Urothelium cell line (cell line): ENCODE data around the gene WSCD2.

Experiments used
- DNase-seq: peaks from one replicate; pipeline ENCODE4 v3.0.0; 2011; ENCODE audit warnings: low spot score, mixed read lengths
- FAIRE-seq: peaks from 2 replicates; lab custom pipeline; 2011; peaks lifted over from hg19 to GRCh38; lab: Jason Lieb, UNC

WSCD2 gene

GRCh38 chr12:108152170-108152538 is 23.1 kb downstream of the WSCD2 start:
- DNase-seq (no peak), FAIRE-seq (no peak)

GRCh38 chr12:108156717-108157116 is 27.6 kb downstream of the WSCD2 start:
- no peak for DNase-seq
- no peak for FAIRE-seq

GRCh38 chr12:108157870-108158459 is 28.9 kb downstream of the WSCD2 start:
- no peak for FAIRE-seq
- no peak for DNase-seq

- no peak for FAIRE-seq
- DNase-seq: no peak
Measured at GRCh38 chr12:108162207-108162606, 33.1 kb downstream of the WSCD2 start.

- FAIRE-seq: no peak
- DNase-seq: no peak
Measured at GRCh38 chr12:108166505-108166904, 37.4 kb downstream of the WSCD2 start.

- DNase-seq: no peak
- no peak for FAIRE-seq
Measured at GRCh38 chr12:108167974-108168373, 38.9 kb downstream of the WSCD2 start.

GRCh38 chr12:108169708-108170107 is 40.6 kb downstream of the WSCD2 start:
- no peak for FAIRE-seq
- DNase-seq: no peak

GRCh38 chr12:108170164-108170563 is 41.1 kb downstream of the WSCD2 start:
- no peak for DNase-seq
- FAIRE-seq: no peak

- DNase-seq: no peak
- no peak for FAIRE-seq
Measured at GRCh38 chr12:108172033-108172432, 42.9 kb downstream of the WSCD2 start.

- DNase-seq (no peak), FAIRE-seq (no peak)
Measured at GRCh38 chr12:108173160-108173559, 44.1 kb downstream of the WSCD2 start.

- FAIRE-seq: no peak
Measured at GRCh38 chr12:108173892-108174291, 44.8 kb downstream of the WSCD2 start.

GRCh38 chr12:108174641-108175040 is 45.6 kb downstream of the WSCD2 start:
- FAIRE-seq (no peak), DNase-seq (no peak)

More at GRCh38 chr12:108173892-108174291, 44.8 kb downstream of the WSCD2 start:
- DNase-seq: no peak

- no peak for DNase-seq
- no peak for FAIRE-seq
Measured at GRCh38 chr12:108175310-108175709, 46.2 kb downstream of the WSCD2 start.

- no peak for FAIRE-seq
- DNase-seq: no peak
Measured at GRCh38 chr12:108176292-108176691, 47.2 kb downstream of the WSCD2 start.

GRCh38 chr12:108177131-108177530 is 48.0 kb downstream of the WSCD2 start:
- no peak for DNase-seq
- no peak for FAIRE-seq

- FAIRE-seq: no peak
Measured at GRCh38 chr12:108179305-108179704, 50.2 kb downstream of the WSCD2 start.

GRCh38 chr12:108180255-108181094 is 51.4 kb downstream of the WSCD2 start:
- FAIRE-seq: no peak
- no peak for DNase-seq

More at GRCh38 chr12:108179305-108179704, 50.2 kb downstream of the WSCD2 start:
- DNase-seq: no peak

GRCh38 chr12:108181095-108181454 is 52.0 kb downstream of the WSCD2 start:
- FAIRE-seq (no peak), DNase-seq (no peak)

- DNase-seq (no peak), FAIRE-seq (no peak)
Measured at GRCh38 chr12:108182096-108182495, 53.0 kb downstream of the WSCD2 start.

- no peak for FAIRE-seq
- no peak for DNase-seq
Measured at GRCh38 chr12:108185002-108185401, 55.9 kb downstream of the WSCD2 start.

GRCh38 chr12:108187831-108188230 is 58.7 kb downstream of the WSCD2 start:
- no peak for DNase-seq
- no peak for FAIRE-seq

GRCh38 chr12:108190529-108190928 is 61.4 kb downstream of the WSCD2 start:
- DNase-seq: no peak
- FAIRE-seq: no peak
